Uterus (tissue), 4 donors: Measurements from ENCODE around the gene ETV1. TPM values are rescaled to one million over a fixed set of nuclear protein-coding genes. Genes with fewer than 3 reads are reported as not detected.

Experiments used
- DNase-seq, 2 donors: peaks; one replicate each; pipeline ENCODE4 v3.0.0-alpha.2; 2019 to 2020
- H3K27ac ChIP-seq, 2 donors: fragments of 200-600 bp; sonication (generic); 1 replicate in 1 of 2; 2 replicates in 1 of 2; pipeline ENCODE4 v1.5.1; 2016 to 2018
- H3K27me3 ChIP-seq, 2 donors: fragments of 200-600 bp; sonication (generic); one replicate each; pipeline ENCODE4 v1.5.1; 2018 to 2019; ENCODE audit warnings: control low read depth in 1 of 2
- H3K36me3 ChIP-seq, 2 donors: fragments of 200-600 bp; sonication (generic); one replicate each; pipeline ENCODE4 v1.5.1; 2019; ENCODE audit warnings: control low read depth in 1 of 2
- H3K4me1 ChIP-seq, 2 donors: fragments of 200-600 bp; sonication (generic); one replicate each; pipeline ENCODE4 v1.5.1; 2018 to 2019; ENCODE audit warnings: control low read depth in 1 of 2
- H3K4me3 ChIP-seq, 2 donors: fragments of 200-600 bp; sonication (generic); 1 replicate in 1 of 2; 2 replicates in 1 of 2; pipeline ENCODE4 v1.5.1; 2018 to 2019; ENCODE audit warnings: mild to moderate bottlenecking in 1 of 2
- H3K9me3 ChIP-seq, 2 donors: fragments of 200-600 bp; sonication (generic); one replicate each; pipeline ENCODE4 v1.5.1; 2019; ENCODE audit warnings: control low read depth in 1 of 2
- CTCF ChIP-seq, 4 experiments: fragments of 200-600 bp in 2 of 4; fragments of 450-650 bp in 2 of 4; sonication (generic) in 2 of 4; IDR thresholded peaks; one replicate each; pipeline ENCODE4 v1.5.1; 2016 to 2019; ENCODE audit warnings: antibody characterized with exemption in 4 of 4, mild to moderate bottlenecking in 2 of 4, moderate library complexity in 1 of 4
- POLR2A ChIP-seq, 2 donors: fragments of 450-650 bp; IDR thresholded peaks; one replicate each; pipeline ENCODE4 v1.6.1; 2016; ENCODE audit warnings: antibody characterized with exemption in 2 of 2, mild to moderate bottlenecking in 1 of 2, moderate library complexity in 1 of 2
- intact Hi-C: fragments of 100-400 bp; cut with DNase I; formaldehyde crosslinking; loops from one replicate; pipeline ENCODE4 v1.15.1; 2023; ENCODE audit warnings: low total_unique reads
- total RNA-seq, 4 donors: library from RNA; depleted of rRNA in 3 of 4; stranded (reverse); fragments of >200 nt in 3 of 4; gene quantifications; one replicate each; pipeline versions ENCODE4 v1.1.0 to v1.2.4, GENCODE V29; 2014 to 2023
- donor health status: DM: yes; HTN: yes; CAD: no.

The ETV1 gene
- total RNA-seq, 4 donors from 2014 or later, result 1.5 to 35.3 (median 5.2) TPM

GRCh38 chr7:13984061-13984460, 5.4 kb downstream of the ETV1 start:
- Histone ChIP-seq H3K4me1 (no peaks in the 10 kb centered on the region), H3K9me3 (no peaks in the 10 kb centered on the region), H3K36me3 (no peaks in the 10 kb centered on the region), H3K4me3 (no peak overlapping the region), H3K27ac (no peak overlapping the region), H3K27me3 (no peaks in the 10 kb centered on the region)
- intact Hi-C loops, result no loop called here
- TF ChIP-seq CTCF (IDR thresholded peaks at IDR 0.05) (no peak), POLR2A (IDR thresholded peaks at IDR 0.05) (no peak)
- no peak for DNase-seq

GRCh38 chr7:13982940-13983677, 6.4 kb downstream of the ETV1 start:
- Histone ChIP-seq H3K4me1 (no peaks in the 10 kb centered on the region), H3K27me3 (no peaks in the 10 kb centered on the region), H3K27ac (no peak overlapping the region), H3K9me3 (no peaks in the 10 kb centered on the region), H3K4me3 (no peak overlapping the region), H3K36me3 (no peaks in the 10 kb centered on the region)
- no peak for DNase-seq
- intact Hi-C loops, result no loop called here
- no peak for TF ChIP-seq CTCF (IDR thresholded peaks at IDR 0.05)
- no peak for TF ChIP-seq POLR2A (IDR thresholded peaks at IDR 0.05)

- DNase-seq, result peak in 1 of 2 donors; percentile 23
- no peaks in the 10 kb centered on the region for H3K9me3 ChIP-seq
- peak overlapping the region in 1 of 2 donors; percentile 1 for H3K27ac ChIP-seq
- TF ChIP-seq POLR2A (IDR thresholded peaks at IDR 0.05) (no peak), CTCF (IDR thresholded peaks at IDR 0.05) (no peak)
- no peak overlapping the region for H3K4me3 ChIP-seq
- no peaks in the 10 kb centered on the region for H3K27me3 ChIP-seq
- no peaks in the 10 kb centered on the region for H3K36me3 ChIP-seq
- H3K4me1 ChIP-seq, result no peaks in the 10 kb centered on the region
- intact Hi-C loops, result no loop called here
These were observed 8.4 kb downstream of the ETV1 start for GRCh38 chr7:13981070-13981469.

GRCh38 chr7:13980474-13980873, 9.0 kb downstream of the ETV1 start:
- no peaks in the 10 kb centered on the region for H3K27me3 ChIP-seq
- H3K36me3 ChIP-seq, result no peaks in the 10 kb centered on the region
- intact Hi-C loops, result no loop called here
- no peaks in the 10 kb centered on the region for H3K9me3 ChIP-seq
- peak overlapping the region in 1 of 2 donors; percentile 1 for H3K27ac ChIP-seq
- H3K4me1 ChIP-seq, result no peaks in the 10 kb centered on the region
- TF ChIP-seq POLR2A (IDR thresholded peaks at IDR 0.05) (no peak), CTCF (IDR thresholded peaks at IDR 0.05) (no peak)
- no peak overlapping the region for H3K4me3 ChIP-seq
- no peak for DNase-seq

- Histone ChIP-seq H3K27me3 (no peaks in the 10 kb centered on the region), H3K36me3 (no peaks in the 10 kb centered on the region), H3K27ac (no peak overlapping the region), H3K4me1 (no peaks in the 10 kb centered on the region), H3K4me3 (no peak overlapping the region), H3K9me3 (no peaks in the 10 kb centered on the region)
- intact Hi-C loops, result no loop called here
- TF ChIP-seq CTCF (IDR thresholded peaks at IDR 0.05), result no peak
- TF ChIP-seq POLR2A (IDR thresholded peaks at IDR 0.05), result no peak
- DNase-seq, result no peak
These were observed 9.6 kb downstream of the ETV1 start for GRCh38 chr7:13979671-13980435.
